K562 (cell line): Measurements from ENCODE around the gene TCF20. TPM values are rescaled to one million over a fixed set of nuclear protein-coding genes. Genes with fewer than 3 reads are reported as not detected.

Experiments
- ATAC-seq: fragments of 200-7000 bp; cut with Tn5 transposase; 3 replicates; pipeline ENCODE4 v1.9.1; 2020; ENCODE audit warnings: moderate library complexity
- BruUV-seq: library from RNA; stranded (reverse); fragments of 400-500 nt; replicated peaks from 2 replicates; lab custom pipeline; 2021; lab: Mats Ljungman, UMichigan
- CTCF ChIA-PET: fragments of 300-600 bp; formaldehyde crosslinking; extraction: SDS; loops from one replicate; lab custom pipeline; 2021; ENCODE audit warnings: low intra/inter-chr PET ratio; lab: Yijun Ruan, JAX
- POLR2A ChIA-PET: fragments of 300-600, 350-650 bp; sonication (Branson Sonifier 250); formaldehyde crosslinking; extraction: SDS; loops from one replicate; lab custom pipeline; 2021; ENCODE audit warnings: antibody characterized with exemption, inconsistent platforms; lab: Yijun Ruan, JAX
- DNase-seq, 4 experiments: peaks; one replicate each; pipeline versions ENCODE4 v3.0.0 to v3.0.0-alpha.2; 2011 to 2018; ENCODE audit warnings: low spot score in 3 of 4, mixed read lengths in 3 of 4; ENCODE audit errors: extremely low read depth in 1 of 4
- FAIRE-seq: peaks from 2 replicates; lab custom pipeline; 2011; peaks lifted over from hg19 to GRCh38; lab: Jason Lieb, UNC
- H2AFZ ChIP-seq: 2 replicates; pipeline ENCODE4 v1.6.0; 2011; ENCODE audit warnings: low read depth, low read length, control low read depth, inconsistent platforms
- H3K27ac ChIP-seq: fragments of 200-600 bp; 3 replicates; pipeline ENCODE4 v1.8.0; 2011; ENCODE audit warnings: low read depth, mild to moderate bottlenecking, control low read depth, inconsistent platforms, low read length, moderate library complexity, mixed read lengths; ENCODE audit errors: extremely low read depth
- H3K27me3 ChIP-seq, 2 experiments: fragments of 300-600 bp in 1 of 2; 2 replicates in 1 of 2; 3 replicates in 1 of 2; pipeline versions ENCODE4 v1.6.0 to v1.8.0; 2011; ENCODE audit warnings: inconsistent platforms in 2 of 2, low read length in 2 of 2, mild to moderate bottlenecking in 1 of 2, mixed read lengths in 1 of 2, moderate library complexity in 1 of 2; ENCODE audit not compliant: control insufficient read depth in 2 of 2, insufficient read depth in 2 of 2
- H3K36me3 ChIP-seq: fragments of 300-600 bp; 3 replicates; pipeline ENCODE4 v1.8.0; 2011; ENCODE audit warnings: mild to moderate bottlenecking, low read length, inconsistent platforms; ENCODE audit not compliant: control insufficient read depth, insufficient read depth
- H3K4me1 ChIP-seq, 2 experiments: fragments of 200-600 bp in 1 of 2; replicated peaks in 1 of 2; 2 replicates in 1 of 2; 3 replicates in 1 of 2; pipeline versions ENCODE4 v1.5.1 to v1.8.0; 2011; ENCODE audit warnings: inconsistent platforms in 2 of 2, low read length in 2 of 2, mild to moderate bottlenecking in 1 of 2, mixed read lengths in 1 of 2, moderate library complexity in 1 of 2; ENCODE audit not compliant: control insufficient read depth in 2 of 2, insufficient read depth in 2 of 2
- H3K4me2 ChIP-seq: 2 replicates; pipeline ENCODE4 v1.6.1; 2011; ENCODE audit warnings: low read length, control low read depth, inconsistent platforms, mixed read lengths; ENCODE audit not compliant: insufficient read depth
- H3K4me3 ChIP-seq: fragments of 200-600 bp; sonication (generic), shearing (Covaris generic); 2 replicates; pipeline ENCODE4 v1.5.1; 2016; ENCODE audit warnings: control low read depth, inconsistent platforms
- H3K79me2 ChIP-seq: fragments of 200-600 bp; 3 replicates; pipeline ENCODE4 v1.8.0; 2011; ENCODE audit warnings: low read length, inconsistent platforms; ENCODE audit not compliant: control insufficient read depth, insufficient read depth
- H3K9ac ChIP-seq, 2 experiments: 2 replicates each; pipeline versions ENCODE4 v1.6.0 to v1.6.1; 2011; ENCODE audit warnings: low read depth in 2 of 2, low read length in 2 of 2, control low read depth in 1 of 2, inconsistent platforms in 1 of 2, mild to moderate bottlenecking in 1 of 2, mixed read lengths in 1 of 2; ENCODE audit not compliant: insufficient read depth in 1 of 2
- H3K9me1 ChIP-seq: one replicate; pipeline ENCODE4 v1.6.0; 2011; ENCODE audit warnings: inconsistent platforms, mild to moderate bottlenecking, low read length, moderate library complexity; ENCODE audit not compliant: control insufficient read depth, insufficient read depth
- H3K9me3 ChIP-seq: replicated peaks from 2 replicates; pipeline ENCODE4 v1.5.1; 2011; ENCODE audit warnings: low read depth, low read length, inconsistent platforms; ENCODE audit not compliant: control insufficient read depth, insufficient read depth
- H4K20me1 ChIP-seq: replicated peaks from 2 replicates; pipeline ENCODE4 v1.6.1; 2011; ENCODE audit warnings: low read length, inconsistent platforms, mixed read lengths; ENCODE audit not compliant: control insufficient read depth, insufficient read depth
- C11orf30 ChIP-seq: fragments of 450-650 bp; IDR thresholded peaks from 2 replicates; pipeline ENCODE4 v1.6.1; 2016; ENCODE audit warnings: low read depth, mild to moderate bottlenecking
- ESRRA ChIP-seq: fragments of 450-650 bp; IDR thresholded peaks from 2 replicates; pipeline ENCODE4 v1.6.1; 2014; ENCODE audit warnings: low read depth, mild to moderate bottlenecking, moderate library complexity, borderline replicate concordance
- MAFF ChIP-seq: IDR thresholded peaks from 2 replicates; pipeline ENCODE4 v1.6.1; 2012; ENCODE audit warnings: low read length, improper control_type of control experiment
- MAFG ChIP-seq: fragments of 450-650 bp; conservative IDR thresholded peaks from 2 replicates; pipeline ENCODE4 v1.6.1; 2016; ENCODE audit warnings: missing genetic modification characterization, missing compliant biosample characterization
- NFE2 ChIP-seq: IDR thresholded peaks from 2 replicates; pipeline ENCODE4 v1.6.1; 2014; ENCODE audit warnings: antibody characterized with exemption, low read depth
- RFX7 ChIP-seq: fragments of 250-450 bp; sonication (Bioruptor Pico); IDR thresholded peaks from 2 replicates; pipeline ENCODE4 v1.5.1; 2021; ENCODE audit warnings: mild to moderate bottlenecking
- SMARCB1 ChIP-seq: IDR thresholded peaks from 2 replicates; pipeline ENCODE4 v1.6.1; 2011; ENCODE audit warnings: improper control_type of control experiment, low read depth; ENCODE audit not compliant: insufficient read length
- SMC3 ChIP-seq: conservative IDR thresholded peaks from 2 replicates; pipeline ENCODE4 v1.6.1; 2011; ENCODE audit warnings: low read depth, low read length, improper control_type of control experiment; ENCODE audit not compliant: insufficient read depth
- ZNF239 ChIP-seq: fragments of 250-450 bp; sonication (Bioruptor Pico); IDR thresholded peaks from 2 replicates; pipeline ENCODE4 v1.4.0; 2020; ENCODE audit warnings: mild to moderate bottlenecking
- ZNF316 ChIP-seq: fragments of 450-650 bp; IDR thresholded peaks from 2 replicates; pipeline ENCODE4 v1.6.1; 2016
- WGBS: fragments of 100-300 bp; shearing (Covaris generic); methylation state at CpG from one replicate; pipeline ENCODE4 v1.1.6; 2016; ENCODE audit warnings: low coverage, mixed read lengths; ENCODE audit not compliant: insufficient coverage; ENCODE audit errors: missing lambda C conversion rate; 5-methylcytosine and 5-hydroxymethylcytosine counted together
- in situ Hi-C: fragments of 300-500 bp; cut with MboI; formaldehyde crosslinking; loops from 4 replicates; pipeline ENCODE4 v1.15.0; 2018; ENCODE audit warnings: inconsistent platforms, mixed read lengths
- intact Hi-C: fragments of 100-400 bp; cut with micrococcal nuclease; formaldehyde crosslinking; loops from 2 replicates; pipeline ENCODE4 v1.14.2; 2022
- polyA plus RNA-seq, 8 experiments: library from polyadenylated mRNA; depleted of rRNA in 4 of 8; stranded (reverse) in 5 of 8; unstranded in 3 of 8; fragments of >200 nt; fragmentation: Nextera tagmentation in 2 of 8; fragmentation: Illumina TruSeq in 1 of 8; extraction: Ambion mirVana in 2 of 8; extraction: Trizol in 1 of 8; gene quantifications; 2 replicates each; pipeline versions ENCODE4 v1.2.1 to v1.2.3, GENCODE V29; 2011 to 2014; ENCODE audit warnings: inconsistent platforms in 1 of 8, missing spikeins in 1 of 8
- total RNA-seq, 7 experiments: library from RNA; depleted of rRNA in 6 of 7; stranded (reverse); fragments of >200 nt in 6 of 7; fragmentation: Illumina TruSeq in 2 of 7; extraction: Trizol in 2 of 7; gene quantifications; 2 replicates each; pipeline versions ENCODE4 v1.2.1 to v1.2.3, GENCODE V29; 2011 to 2021; ENCODE audit warnings: low replicate concordance in 1 of 7

TCF20 gene
- total and polyA plus RNA-seq, 9 of the 15 experiments (the other 6 are each of a cell fraction or from before 2014, with no cell fraction given), result 0.35 to 43.6 (median 17.5) TPM

DNA sequence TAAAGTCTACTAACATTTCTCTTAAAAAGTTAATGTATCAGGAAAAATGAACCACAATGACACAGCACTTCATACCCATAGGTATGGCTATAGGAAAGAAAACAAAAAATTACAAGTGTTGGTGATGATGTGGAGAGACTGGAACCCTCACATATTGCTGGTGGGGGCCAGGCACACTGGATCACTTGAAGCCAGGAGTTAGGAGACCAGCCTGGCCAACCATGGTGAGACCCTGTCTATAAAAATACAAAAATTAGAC is 26.7 kb downstream of the TCF20 start:
- no peak for FAIRE-seq
- BruUV-seq, result no TSS peak

DNA sequence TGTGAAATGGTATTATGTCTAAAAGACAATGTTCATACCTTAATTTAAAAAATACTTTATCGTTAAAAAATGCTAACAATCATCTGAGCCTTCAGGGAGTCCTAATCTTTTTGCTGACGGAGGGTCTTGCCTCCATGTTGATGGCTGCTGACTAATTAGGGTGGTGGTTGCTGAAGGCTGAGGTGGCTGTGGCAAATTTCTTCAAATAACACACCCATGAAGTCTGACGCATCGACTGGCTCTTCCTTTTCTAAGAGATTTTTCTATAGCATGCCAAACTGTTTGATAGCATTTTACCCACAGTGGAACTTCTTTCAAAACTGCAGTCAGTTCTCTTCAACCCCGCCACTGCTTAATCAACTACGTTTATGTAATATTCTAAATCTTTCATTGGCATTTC is 33.6 kb downstream of the TCF20 start:
- H3K27ac ChIP-seq, result no peak overlapping the region
- no peak overlapping the region for H3K9ac ChIP-seq
- H2AFZ ChIP-seq, result no peak overlapping the region
- TF ChIP-seq SMC3, result no peak
- no peak for TF ChIP-seq RFX7 (CRISPR knock-in tag)
- TF ChIP-seq ZNF239 (CRISPR knock-in tag), result no peak
- no TSS peak for BruUV-seq
- H3K9me3 ChIP-seq, result no peaks in the 10 kb centered on the region; the same call in 1 of the 2 replicates
- DNase-seq, result no peak
- ChIA-PET CTCF (no interaction called here), POLR2A (no interaction called here)
- H3K4me1 ChIP-seq, result peaks cover 0 to 16% of the 10 kb centered on the region in 2 experiments; a peak in 3 of 5 replicates
- H3K9me1 ChIP-seq, result no peaks in the 10 kb centered on the region
- H4K20me1 ChIP-seq, result 0 out of 2 replicates have a peak, but pooled peaks cover 4% of the 10 kb centered on the region
- no peak overlapping the region for H3K4me3 ChIP-seq
- H3K4me2 ChIP-seq, result no peak overlapping the region
- H3K36me3 ChIP-seq, result no peaks in the 10 kb centered on the region
- FAIRE-seq, result no peak
- in situ Hi-C loops (no loop called here), intact Hi-C loops (no loop called here)
- WGBS, result 95% methylated on average over 6 of the region's 6 CpGs
- ATAC-seq, result no peak
- H3K27me3 ChIP-seq, result no peaks in the 10 kb centered on the region
- H3K79me2 ChIP-seq, result peaks cover 73% of the 10 kb centered on the region

More for the DNA sequence above, 26.7 kb downstream of the TCF20 start:
- ATAC-seq, result no peak
- Histone ChIP-seq H3K79me2 (peaks cover 51% of the 10 kb centered on the region), H3K9me3 (no peaks in the 10 kb centered on the region), H4K20me1 (no peaks in the 10 kb centered on the region; the same call in 1 of the 2 replicates), H3K36me3 (no peaks in the 10 kb centered on the region), H3K4me1 (no peaks in the 10 kb centered on the region; a peak in 1 of 5 replicates), H2AFZ (no peak overlapping the region), H3K27me3 (no peaks in the 10 kb centered on the region), H3K9me1 (no peaks in the 10 kb centered on the region), H3K4me2 (no peak overlapping the region), H3K4me3 (no peak overlapping the region), H3K9ac (no peak overlapping the region), H3K27ac (no peak overlapping the region; the same call in 2 of the 3 replicates)
- ChIA-PET CTCF (no interaction called here), POLR2A (interaction anchor here (0.6 kb wide), 1 partner anchor 178 kb away, joined by 3 read pairs; no protein-coding TSS in a partner anchor)
- in situ Hi-C loops, result no loop called here
- intact Hi-C loops, result no loop called here
- DNase-seq, result no peak
- TF ChIP-seq MAFF (peak; percentile 15; the same call in 1 of the 2 replicates), SMARCB1 (no peak), ESRRA (no peak), NFE2 (peak; percentile 30; the same call in 1 of the 2 replicates), C11orf30 (peak; percentile 54; the same call in 1 of the 2 replicates), ZNF316 (peak; percentile 61), MAFG (peak; percentile 52; the same call in 1 of the 2 replicates)
